GM15510 (cell line): ENCODE data around the gene ISG15.
A peak's percentile ranks its signal among the peaks of the same experiment; 100 is the strongest.

Experiments used
- POLR2A ChIP-seq: IDR thresholded peaks from 3 replicates; pipeline ENCODE4 v1.6.1; 2011; ENCODE audit warnings: borderline replicate concordance; ENCODE audit not compliant: insufficient read length; ENCODE audit errors: extremely low read depth

The ISG15 gene

GRCh38 chr1:1013105-1013921 lies at the start of gene ISG15:
Gene ISG15, plus strand, starts transcription at chr1:1013497. Its CDS starts 77 bp downstream, at chr1:1013574.
- peak; percentile 95 for TF ChIP-seq POLR2A

- TF ChIP-seq POLR2A, result no peak
Measured at GRCh38 chr1:963746-964525, 49.4 kb upstream of the ISG15 start.

- TF ChIP-seq POLR2A, result no peak
Measured at GRCh38 chr1:964691-965525, 48.4 kb upstream of the ISG15 start.

- TF ChIP-seq POLR2A, result no peak
Measured at GRCh38 chr1:965526-966134, 47.7 kb upstream of the ISG15 start.

- TF ChIP-seq POLR2A, result no peak
Measured at GRCh38 chr1:966135-966703, 47.1 kb upstream of the ISG15 start, which contains the start of gene PLEKHN1. Gene PLEKHN1, plus strand, starts transcription at chr1:966482. Its CDS starts 50 bp downstream, at chr1:966532.

- peak; percentile 48 for TF ChIP-seq POLR2A
Measured at GRCh38 chr1:966704-967300, 46.5 kb upstream of the ISG15 start.

- TF ChIP-seq POLR2A, result no peak
Measured at GRCh38 chr1:967466-968343, 45.6 kb upstream of the ISG15 start.

- no peak for TF ChIP-seq POLR2A
Measured at GRCh38 chr1:969260-969855, 43.9 kb upstream of the ISG15 start.

GRCh38 chr1:970242-970972 lies 42.9 kb upstream of the ISG15 start:
- no peak for TF ChIP-seq POLR2A

- TF ChIP-seq POLR2A, result no peak
Measured at GRCh38 chr1:970973-971730, 42.1 kb upstream of the ISG15 start.
